H1 (cell line): ENCODE data around the gene MAML3. TPM values are rescaled to one million over a fixed set of nuclear protein-coding genes. Genes with fewer than 3 reads are reported as not detected.

Experiments used
- PHF8 ChIP-seq: fragments of 200-600 bp; sonication (generic); conservative IDR thresholded peaks from 2 replicates; pipeline ENCODE4 v1.7.1; 2012; ENCODE audit warnings: low read depth, mild to moderate bottlenecking, inconsistent platforms, low read length, moderate library complexity
- polyA plus RNA-seq, 7 experiments: library from polyadenylated mRNA; depleted of rRNA in 3 of 7; stranded (reverse) in 5 of 7; unstranded in 2 of 7; fragments of >200 nt in 5 of 7; fragments of 200-250 nt in 2 of 7; gene quantifications; 1 replicate in 5 of 7; 2 replicates in 1 of 7; 4 replicates in 1 of 7; pipeline versions ENCODE4 v1.2.1 to v1.2.3, GENCODE V29; 2011 to 2013; ENCODE audit warnings: missing spikeins in 2 of 7, mixed read lengths in 2 of 7
- total RNA-seq: library from RNA; stranded (reverse); fragmentation: NEBNext Ultra II Directional; extraction: Animal tissue kit (Norgen Biotek cat#: 25700); gene quantifications from 2 replicates; pipeline ENCODE4 v1.2.1, GENCODE V29; 2021

Gene MAML3
- total and polyA plus RNA-seq, 2 of the 8 experiments (the other 6 are each of a cell fraction or from before 2014, with no cell fraction given), result 2.1 to 5.7 TPM

DNA sequence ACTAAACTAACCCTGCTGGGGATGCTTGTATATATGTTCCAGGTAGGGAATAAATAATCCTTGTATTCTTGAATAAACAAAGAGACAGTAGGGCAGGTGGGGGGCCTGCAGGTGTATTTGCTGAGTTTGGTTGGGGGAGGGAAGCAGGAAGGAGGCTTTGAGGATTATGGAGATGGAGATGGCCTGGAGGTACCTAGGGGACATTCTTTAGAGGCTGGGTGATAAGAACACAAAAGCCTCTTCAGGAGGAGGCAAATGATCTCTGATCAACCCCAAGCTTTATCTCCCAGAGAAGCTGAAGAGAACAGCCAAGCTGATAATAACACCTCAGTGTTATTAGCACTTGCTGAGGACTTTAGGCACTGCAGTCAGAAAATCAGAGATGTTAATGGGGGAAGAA, 300.7 kb downstream of the MAML3 start (continued):
- TF ChIP-seq PHF8, result no peak
